Stimulated activated CD4-positive, alpha-beta T cell treated with anti-CD3 and anti-CD28 coated beads, TNF-alpha, amount 100 ng/mL, for 1 hour (primary cell): ENCODE measurements around the gene PEX5L.
"Not testable (repeated sequence)": the region's sequence is repeated elsewhere in the genome, so short reads cannot be mapped to it uniquely, and the experiment has no call there.

Experiments
- DNase-seq, 3 donors: peaks; one replicate each; pipeline ENCODE4 v3.0.0-alpha.2; 2020; ENCODE audit warnings: low read depth in 3 of 3, low spot score in 1 of 3

PEX5L gene

GRCh38 chr3:180036671-180037455 lies at the start of gene PEX5L:
TSS of gene PEX5L (minus strand) at chr3:180036937. CDS start at chr3:180036599, 338 bp downstream.
- no peak for DNase-seq

- no peak for DNase-seq
These were observed 48.5 kb upstream of the PEX5L start for GRCh38 chr3:180085122-180085710.

- DNase-seq, result no peak
These were observed 46.0 kb upstream of the PEX5L start for GRCh38 chr3:180082699-180083098.

- DNase-seq, result no peak
These were observed 41.9 kb upstream of the PEX5L start for GRCh38 chr3:180078592-180078991.

- no peak for DNase-seq
These were observed 36.8 kb upstream of the PEX5L start for GRCh38 chr3:180073561-180073960.

- DNase-seq, result no peak
These were observed 36.0 kb upstream of the PEX5L start for GRCh38 chr3:180072786-180073185.

GRCh38 chr3:180070925-180071324 lies 34.2 kb upstream of the PEX5L start:
- no peak for DNase-seq

- DNase-seq, result no peak
These were observed 31.3 kb upstream of the PEX5L start for GRCh38 chr3:180068023-180068422.

- DNase-seq, result no peak
These were observed 29.9 kb upstream of the PEX5L start for GRCh38 chr3:180066598-180066997.

GRCh38 chr3:180063783-180064182 lies 27.0 kb upstream of the PEX5L start:
- no peak for DNase-seq

- no peak for DNase-seq
These were observed 26.0 kb upstream of the PEX5L start for GRCh38 chr3:180062771-180063170.

GRCh38 chr3:180059356-180059755 lies 22.6 kb upstream of the PEX5L start:
- DNase-seq, result no peak

GRCh38 chr3:180058238-180058637 lies 21.5 kb upstream of the PEX5L start:
- no peak for DNase-seq

GRCh38 chr3:180055656-180056055 lies 18.9 kb upstream of the PEX5L start:
- not testable (repeated sequence) for DNase-seq

GRCh38 chr3:180049391-180049790 lies 12.7 kb upstream of the PEX5L start:
- DNase-seq, result no peak

- DNase-seq, result no peak
These were observed 12.1 kb upstream of the PEX5L start for GRCh38 chr3:180048840-180049239.

- DNase-seq, result no peak
These were observed 11.4 kb upstream of the PEX5L start for GRCh38 chr3:180048103-180048502.

- DNase-seq, result no peak
These were observed 4.2 kb upstream of the PEX5L start for GRCh38 chr3:180040966-180041365.

GRCh38 chr3:180036092-180036670 lies 556 bp downstream of the PEX5L start:
- DNase-seq, result no peak

GRCh38 chr3:180026997-180027396 lies 9.7 kb downstream of the PEX5L start:
- DNase-seq, result no peak

GRCh38 chr3:180018543-180018942 lies 18.2 kb downstream of the PEX5L start:
- no peak for DNase-seq

- no peak for DNase-seq
These were observed 18.9 kb downstream of the PEX5L start for GRCh38 chr3:180017846-180018245.
